ENCODE measurements around the gene KIAA2012. TPM values are rescaled to one million over a fixed set of nuclear protein-coding genes. Genes with fewer than 3 reads are reported as not detected.

Gene KIAA2012
- total RNA-seq, 1 donor from 2014 or later, result under 0.01 TPM

DNA sequence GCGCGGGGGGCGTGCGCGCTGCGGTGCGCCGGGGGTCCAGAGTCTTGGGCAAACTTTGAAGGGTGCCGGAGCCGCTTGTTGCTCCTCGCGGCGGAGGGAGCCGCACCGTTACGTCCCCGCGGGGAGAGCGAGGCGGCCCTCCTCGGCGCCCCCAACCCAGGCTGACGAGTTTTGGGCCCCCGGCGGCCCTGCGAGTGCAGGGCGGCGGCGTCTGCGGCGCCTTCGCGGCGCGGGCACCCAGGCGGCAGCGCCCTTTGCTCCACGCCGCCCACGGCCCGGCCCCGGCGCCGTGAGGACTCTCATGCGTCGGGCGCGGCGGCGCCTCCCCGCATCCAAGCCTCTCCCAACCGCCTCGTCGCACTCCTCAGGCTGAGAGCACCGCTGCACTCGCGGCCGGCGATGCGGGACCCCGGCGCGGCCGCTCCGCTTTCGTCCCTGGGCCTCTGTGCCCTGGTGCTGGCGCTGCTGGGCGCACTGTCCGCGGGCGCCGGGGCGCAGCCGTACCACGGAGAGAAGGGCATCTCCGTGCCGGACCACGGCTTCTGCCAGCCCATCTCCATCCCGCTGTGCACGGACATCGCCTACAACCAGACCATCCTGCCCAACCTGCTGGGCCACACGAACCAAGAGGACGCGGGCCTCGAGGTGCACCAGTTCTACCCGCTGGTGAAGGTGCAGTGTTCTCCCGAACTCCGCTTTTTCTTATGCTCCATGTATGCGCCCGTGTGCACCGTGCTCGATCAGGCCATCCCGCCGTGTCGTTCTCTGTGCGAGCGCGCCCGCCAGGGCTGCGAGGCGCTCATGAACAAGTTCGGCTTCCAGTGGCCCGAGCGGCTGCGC, 38.6 kb upstream of the KIAA2012 start:
- peak overlapping the region; percentile 94 for H3K27ac ChIP-seq (ENCODE audit: low read depth, low read length)
- H3K9me3 ChIP-seq (ENCODE audit: control insufficient read depth in 3 of 3, low read length in 3 of 3), result no peaks in the 10 kb centered on the region
- H3K36me3 ChIP-seq (ENCODE audit: control insufficient read depth in 3 of 3, insufficient read depth in 3 of 3, low read length in 3 of 3), result no peaks in the 10 kb centered on the region
- H3K9ac ChIP-seq (ENCODE audit: low read depth in 1 of 3, low read length in 3 of 3), result peak overlapping the region; percentile 76 to 87 (median 81)
- H3K27me3 ChIP-seq (ENCODE audit: control insufficient read depth in 3 of 3, insufficient read depth in 3 of 3, low read length in 3 of 3), result peaks cover 0 to 7% (median 2%) of the 10 kb centered on the region in 3 donors
- H3K4me3 ChIP-seq (ENCODE audit: low read length in 3 of 3), result peak overlapping the region; percentile 88 to 93 (median 91)
- peaks cover 23 to 53% (median 28%) of the 10 kb centered on the region in 3 donors for H3K4me1 ChIP-seq (ENCODE audit: control insufficient read depth in 3 of 3, insufficient read depth in 3 of 3, low read length in 3 of 3)

- H3K4me1 ChIP-seq (ENCODE audit: control insufficient read depth in 3 of 3, insufficient read depth in 3 of 3, low read length in 3 of 3), result peaks cover 23 to 50% (median 31%) of the 10 kb centered on the region in 3 donors
- H3K27me3 ChIP-seq (ENCODE audit: control insufficient read depth in 3 of 3, insufficient read depth in 3 of 3, low read length in 3 of 3), result peaks cover 0 to 7% (median 2%) of the 10 kb centered on the region in 3 donors
- H3K9ac ChIP-seq (ENCODE audit: low read depth in 1 of 3, low read length in 3 of 3), result peak overlapping the region; percentile 76 to 87 (median 81)
- H3K4me3 ChIP-seq (ENCODE audit: low read length in 3 of 3), result peak overlapping the region; percentile 88 to 93 (median 91)
- H3K27ac ChIP-seq (ENCODE audit: low read depth, low read length), result peak overlapping the region; percentile 94
- H3K36me3 ChIP-seq (ENCODE audit: control insufficient read depth in 3 of 3, insufficient read depth in 3 of 3, low read length in 3 of 3), result no peaks in the 10 kb centered on the region
- H3K9me3 ChIP-seq (ENCODE audit: control insufficient read depth in 3 of 3, low read length in 3 of 3), result no peaks in the 10 kb centered on the region
Measured at GRCh38 chr2:202035089-202035940, 37.7 kb upstream of the KIAA2012 start.

GRCh38 chr2:202035941-202036372, 37.1 kb upstream of the KIAA2012 start:
- Histone ChIP-seq H3K27ac (ENCODE audit: low read depth, low read length) (peak overlapping the region; percentile 94), H3K36me3 (ENCODE audit: control insufficient read depth in 3 of 3, insufficient read depth in 3 of 3, low read length in 3 of 3) (no peaks in the 10 kb centered on the region)

DNA sequence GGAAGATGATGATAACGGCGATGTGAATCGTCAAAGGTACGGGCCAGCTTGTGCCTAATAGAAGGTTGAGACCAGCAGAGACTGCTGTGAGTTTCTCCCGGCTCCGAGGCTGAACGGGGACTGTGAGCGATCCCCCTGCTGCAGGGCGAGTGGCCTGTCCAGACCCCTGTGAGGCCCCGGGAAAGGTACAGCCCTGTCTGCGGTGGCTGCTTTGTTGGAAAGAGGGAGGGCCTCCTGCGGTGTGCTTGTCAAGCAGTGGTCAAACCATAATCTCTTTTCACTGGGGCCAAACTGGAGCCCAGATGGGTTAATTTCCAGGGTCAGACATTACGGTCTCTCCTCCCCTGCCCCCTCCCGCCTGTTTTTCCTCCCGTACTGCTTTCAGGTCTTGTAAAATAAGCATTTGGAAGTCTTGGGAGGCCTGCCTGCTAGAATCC, 36.4 kb upstream of the KIAA2012 start:
- Histone ChIP-seq H3K4me1 (ENCODE audit: control insufficient read depth in 3 of 3, insufficient read depth in 3 of 3, low read length in 3 of 3) (peaks cover 27 to 52% (median 38%) of the 10 kb centered on the region in 3 donors), H3K9ac (ENCODE audit: low read depth in 1 of 3, low read length in 3 of 3) (peak overlapping the region; percentile 77 to 84 (median 81)), H3K27me3 (ENCODE audit: control insufficient read depth in 3 of 3, insufficient read depth in 3 of 3, low read length in 3 of 3) (peaks cover 0 to 7% (median 2%) of the 10 kb centered on the region in 3 donors)

More at GRCh38 chr2:202035941-202036372, 37.1 kb upstream of the KIAA2012 start:
- Histone ChIP-seq H3K9me3 (ENCODE audit: control insufficient read depth in 3 of 3, low read length in 3 of 3) (no peaks in the 10 kb centered on the region), H3K27me3 (ENCODE audit: control insufficient read depth in 3 of 3, insufficient read depth in 3 of 3, low read length in 3 of 3) (peaks cover 0 to 7% (median 2%) of the 10 kb centered on the region in 3 donors), H3K4me1 (ENCODE audit: control insufficient read depth in 3 of 3, insufficient read depth in 3 of 3, low read length in 3 of 3) (peaks cover 26 to 46% (median 33%) of the 10 kb centered on the region in 3 donors), H3K9ac (ENCODE audit: low read depth in 1 of 3, low read length in 3 of 3) (peak overlapping the region in 2 of 3 donors; percentile 77 to 87), H3K4me3 (ENCODE audit: low read length in 3 of 3) (peak overlapping the region; percentile 88 to 93 (median 91))

GRCh38 chr2:202037086-202037485, 36.0 kb upstream of the KIAA2012 start:
- peak overlapping the region; percentile 94 for H3K27ac ChIP-seq (ENCODE audit: low read depth, low read length)
- peaks cover 28 to 54% (median 41%) of the 10 kb centered on the region in 3 donors for H3K4me1 ChIP-seq (ENCODE audit: control insufficient read depth in 3 of 3, insufficient read depth in 3 of 3, low read length in 3 of 3)

More for the DNA sequence above, 36.4 kb upstream of the KIAA2012 start:
- peak overlapping the region; percentile 88 to 93 (median 91) for H3K4me3 ChIP-seq (ENCODE audit: low read length in 3 of 3)
- H3K36me3 ChIP-seq (ENCODE audit: control insufficient read depth in 3 of 3, insufficient read depth in 3 of 3, low read length in 3 of 3), result no peaks in the 10 kb centered on the region
- no peaks in the 10 kb centered on the region for H3K9me3 ChIP-seq (ENCODE audit: control insufficient read depth in 3 of 3, low read length in 3 of 3)
- H3K27ac ChIP-seq (ENCODE audit: low read depth, low read length), result peak overlapping the region; percentile 94

GRCh38 chr2:202038471-202039277, 34.4 kb upstream of the KIAA2012 start:
- Histone ChIP-seq H3K4me1 (ENCODE audit: control insufficient read depth in 3 of 3, insufficient read depth in 3 of 3, low read length in 3 of 3) (peaks cover 28 to 53% (median 36%) of the 10 kb centered on the region in 3 donors), H3K27ac (ENCODE audit: low read depth, low read length) (peak overlapping the region; percentile 91), H3K27me3 (ENCODE audit: control insufficient read depth in 3 of 3, insufficient read depth in 3 of 3, low read length in 3 of 3) (peaks cover 0 to 7% (median 2%) of the 10 kb centered on the region in 3 donors)

More at GRCh38 chr2:202037086-202037485, 36.0 kb upstream of the KIAA2012 start:
- Histone ChIP-seq H3K36me3 (ENCODE audit: control insufficient read depth in 3 of 3, insufficient read depth in 3 of 3, low read length in 3 of 3) (no peaks in the 10 kb centered on the region), H3K4me3 (ENCODE audit: low read length in 3 of 3) (peak overlapping the region; percentile 88 to 93 (median 91)), H3K9ac (ENCODE audit: low read depth in 1 of 3, low read length in 3 of 3) (peak overlapping the region; percentile 77 to 84 (median 81)), H3K9me3 (ENCODE audit: control insufficient read depth in 3 of 3, low read length in 3 of 3) (no peaks in the 10 kb centered on the region), H3K27me3 (ENCODE audit: control insufficient read depth in 3 of 3, insufficient read depth in 3 of 3, low read length in 3 of 3) (peaks cover 0 to 7% (median 2%) of the 10 kb centered on the region in 3 donors)

DNA sequence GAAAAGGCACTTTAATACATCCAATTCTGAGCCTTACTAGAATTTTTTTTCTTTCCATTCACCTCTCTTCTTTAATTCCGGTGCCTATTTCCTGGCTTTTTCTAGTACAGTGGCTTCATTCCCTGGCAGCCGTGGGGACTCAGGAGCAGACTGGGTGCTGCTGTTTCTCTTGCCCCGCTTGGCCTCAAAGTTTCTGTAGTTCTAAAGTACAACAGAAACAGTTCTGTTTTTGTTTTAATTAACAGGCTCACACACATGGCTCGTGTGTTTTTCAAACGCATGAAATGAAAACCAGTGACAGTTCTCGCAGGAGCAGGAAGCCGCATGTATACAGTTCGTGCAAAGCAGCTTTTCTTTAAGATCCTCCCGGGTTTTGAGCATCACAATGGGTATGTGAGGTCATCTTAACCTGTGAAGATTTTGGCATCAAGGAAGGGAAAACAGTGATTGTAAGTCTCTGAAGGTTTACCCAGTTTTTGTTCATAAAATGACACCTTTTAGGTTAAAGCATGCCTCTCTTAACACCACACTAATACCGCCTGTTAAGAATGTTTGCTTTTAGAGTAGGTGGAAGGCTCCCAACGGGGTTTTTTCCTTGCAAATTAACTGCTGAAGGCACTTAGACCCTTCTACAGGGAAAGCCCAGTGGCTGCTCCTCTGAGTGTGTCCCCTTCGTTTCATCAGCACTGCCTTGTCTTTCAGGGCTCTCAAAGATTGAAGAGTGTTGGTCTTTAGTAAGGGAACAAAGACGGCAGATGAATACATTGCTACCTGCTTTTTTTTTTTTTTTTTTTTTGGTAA, 33.6 kb upstream of the KIAA2012 start:
- no peaks in the 10 kb centered on the region for H3K36me3 ChIP-seq (ENCODE audit: control insufficient read depth in 3 of 3, insufficient read depth in 3 of 3, low read length in 3 of 3)
- H3K9ac ChIP-seq (ENCODE audit: low read depth in 1 of 3, low read length in 3 of 3), result peak overlapping the region; percentile 77 to 88 (median 77)
- H3K9me3 ChIP-seq (ENCODE audit: control insufficient read depth in 3 of 3, low read length in 3 of 3), result no peaks in the 10 kb centered on the region
- peaks cover 28 to 52% (median 36%) of the 10 kb centered on the region in 3 donors for H3K4me1 ChIP-seq (ENCODE audit: control insufficient read depth in 3 of 3, insufficient read depth in 3 of 3, low read length in 3 of 3)
- H3K4me3 ChIP-seq (ENCODE audit: low read length in 3 of 3), result peak overlapping the region; percentile 29 to 88 (median 53)
- H3K27me3 ChIP-seq (ENCODE audit: control insufficient read depth in 3 of 3, insufficient read depth in 3 of 3, low read length in 3 of 3), result peaks cover 0 to 7% (median 2%) of the 10 kb centered on the region in 3 donors
- H3K27ac ChIP-seq (ENCODE audit: low read depth, low read length), result peak overlapping the region; percentile 91

More at GRCh38 chr2:202038471-202039277, 34.4 kb upstream of the KIAA2012 start:
- no peaks in the 10 kb centered on the region for H3K9me3 ChIP-seq (ENCODE audit: control insufficient read depth in 3 of 3, low read length in 3 of 3)
- H3K9ac ChIP-seq (ENCODE audit: low read depth in 1 of 3, low read length in 3 of 3), result peak overlapping the region; percentile 77 to 88 (median 77)
- peak overlapping the region; percentile 29 to 88 (median 53) for H3K4me3 ChIP-seq (ENCODE audit: low read length in 3 of 3)
- no peaks in the 10 kb centered on the region for H3K36me3 ChIP-seq (ENCODE audit: control insufficient read depth in 3 of 3, insufficient read depth in 3 of 3, low read length in 3 of 3)

DNA sequence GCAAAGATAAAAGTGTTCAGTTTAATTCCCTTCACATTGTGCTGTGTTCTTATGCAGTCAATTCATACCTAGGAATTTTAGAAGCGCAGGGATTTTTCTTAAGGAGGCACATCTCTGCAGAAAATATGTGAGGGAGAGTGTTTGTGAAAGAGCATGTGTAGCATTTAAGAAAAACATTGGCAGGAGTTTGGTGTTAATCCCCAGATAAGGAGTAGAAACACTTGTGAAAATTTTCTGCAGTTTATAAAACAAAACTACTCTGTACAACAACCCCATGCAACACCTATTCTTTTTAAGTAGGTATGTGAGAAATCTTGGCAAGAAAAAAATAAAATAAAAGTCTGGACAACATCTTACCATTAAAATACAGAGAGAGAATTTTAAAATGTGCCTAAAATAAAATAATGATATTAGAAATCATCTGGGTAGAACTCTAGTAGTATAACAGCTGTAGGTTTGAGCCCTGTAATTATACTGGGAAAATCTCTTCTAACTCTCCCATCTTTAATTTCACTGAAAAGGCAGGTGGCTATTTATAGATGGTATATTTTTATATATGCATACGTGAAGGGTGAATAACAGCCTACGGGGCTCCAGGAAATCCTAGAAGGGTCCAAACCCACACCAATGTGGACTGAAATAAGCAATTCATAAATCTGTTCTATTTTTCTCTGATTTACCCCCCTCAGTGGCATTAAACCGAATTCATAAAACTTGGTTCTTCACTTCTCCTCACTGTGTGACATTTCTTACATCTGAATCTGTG, 32.8 kb upstream of the KIAA2012 start:
- Histone ChIP-seq H3K4me1 (ENCODE audit: control insufficient read depth in 3 of 3, insufficient read depth in 3 of 3, low read length in 3 of 3) (peaks cover 23 to 45% (median 31%) of the 10 kb centered on the region in 3 donors), H3K27me3 (ENCODE audit: control insufficient read depth in 3 of 3, insufficient read depth in 3 of 3, low read length in 3 of 3) (peaks cover 0 to 6% (median 5%) of the 10 kb centered on the region in 3 donors), H3K27ac (ENCODE audit: low read depth, low read length) (peak overlapping the region; percentile 41), H3K9me3 (ENCODE audit: control insufficient read depth in 3 of 3, low read length in 3 of 3) (no peaks in the 10 kb centered on the region), H3K36me3 (ENCODE audit: control insufficient read depth in 3 of 3, insufficient read depth in 3 of 3, low read length in 3 of 3) (no peaks in the 10 kb centered on the region), H3K9ac (ENCODE audit: low read depth in 1 of 3, low read length in 3 of 3) (peak overlapping the region; percentile 26 to 88 (median 77)), H3K4me3 (ENCODE audit: low read length in 3 of 3) (peak overlapping the region in 1 of 3 donors; percentile 88)
